C4-2B (cell line): ENCODE results near the gene SNRNP200.

Experiments used
- CTCF ChIP-seq: fragments of 450-650 bp; conservative IDR thresholded peaks from 2 replicates; pipeline ENCODE4 v1.5.1; 2017; ENCODE audit warnings: mild to moderate bottlenecking
- ZFX ChIP-seq: fragments of 450-650 bp; IDR thresholded peaks from 2 replicates; pipeline ENCODE4 v1.6.1; 2017

- TF ChIP-seq CTCF (no peak), ZFX (no peak)
These were observed 2.9 kb upstream of the SNRNP200 start for GRCh38 chr2:96308248-96308647.
